C4-2B (cell line): ENCODE results near the gene SLC25A39.

Experiments used
- H3K27ac ChIP-seq: fragments of 450-650 bp; 2 replicates; pipeline ENCODE4 v1.5.1; 2017
- CTCF ChIP-seq: fragments of 450-650 bp; conservative IDR thresholded peaks from 2 replicates; pipeline ENCODE4 v1.5.1; 2017; ENCODE audit warnings: mild to moderate bottlenecking
- ZFX ChIP-seq: fragments of 450-650 bp; IDR thresholded peaks from 2 replicates; pipeline ENCODE4 v1.6.1; 2017

The SLC25A39 gene

GRCh38 chr17:44314869-44315661, 9.6 kb downstream of the SLC25A39 start:
- H3K27ac ChIP-seq: peak overlapping the region; percentile 47
- TF ChIP-seq CTCF: no peak
- TF ChIP-seq ZFX: no peak

GRCh38 chr17:44314524-44314868, 10.1 kb downstream of the SLC25A39 start:
- peak overlapping the region; percentile 47; the same call in 1 of the 2 replicates for H3K27ac ChIP-seq
- TF ChIP-seq ZFX: no peak
- no peak for TF ChIP-seq CTCF

DNA sequence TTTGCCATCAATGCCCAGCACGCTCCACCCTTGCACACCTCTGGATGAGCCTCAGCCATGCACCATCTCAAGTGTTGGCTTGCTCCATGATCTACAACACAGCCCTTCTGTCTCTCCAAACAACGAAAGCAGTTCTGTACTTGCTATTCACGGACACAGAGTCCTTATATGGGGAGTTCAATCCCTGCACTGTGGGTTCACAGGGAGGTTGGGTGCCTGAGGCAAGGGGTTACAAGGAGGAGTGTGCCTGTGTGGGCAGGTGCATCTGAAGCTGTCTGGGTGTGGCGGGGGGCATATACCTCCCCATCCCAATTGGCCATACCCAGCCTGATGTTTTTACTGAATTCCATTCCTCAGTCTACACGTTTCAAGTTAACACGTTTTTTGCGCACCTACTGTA, 10.6 kb downstream of the SLC25A39 start:
- TF ChIP-seq CTCF: no peak
- TF ChIP-seq ZFX: no peak
- no peak overlapping the region for H3K27ac ChIP-seq

DNA sequence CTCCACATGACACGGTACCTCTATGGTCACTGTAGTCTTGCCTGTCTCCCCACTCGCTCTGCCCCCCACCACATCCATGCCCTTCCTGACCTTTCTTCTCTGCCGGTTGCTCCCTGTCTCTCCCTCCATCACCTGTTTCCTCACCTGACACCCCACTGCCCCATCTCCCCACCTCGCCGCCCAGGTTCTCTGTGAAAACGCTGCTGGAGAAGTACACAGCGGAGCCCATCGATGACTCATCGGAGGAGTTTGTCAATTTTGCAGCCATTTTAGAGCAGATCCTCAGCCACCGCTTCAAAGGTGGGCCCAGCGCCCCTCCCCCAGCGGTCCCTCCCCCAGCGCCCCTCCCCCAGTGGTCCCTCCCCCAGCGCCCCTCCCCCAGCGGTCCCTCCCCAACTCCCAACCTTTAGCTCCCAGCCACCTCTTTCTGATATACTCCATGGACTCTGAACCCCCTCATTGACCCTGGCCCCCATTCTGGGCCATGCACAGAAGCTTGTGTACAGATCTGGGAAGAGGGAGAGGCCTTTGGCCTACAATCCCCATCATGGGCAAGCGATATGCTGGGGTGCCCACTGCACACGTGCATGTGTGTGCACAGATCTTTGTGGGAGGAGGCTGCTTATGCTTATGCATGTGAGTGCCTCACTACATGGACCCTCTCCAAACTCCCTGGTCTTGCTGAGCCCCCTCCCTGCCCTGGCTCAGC, 12.1 kb downstream of the SLC25A39 start:
- no peak overlapping the region for H3K27ac ChIP-seq
- no peak for TF ChIP-seq CTCF
- TF ChIP-seq ZFX: no peak

GRCh38 chr17:44311562-44312181, 13.0 kb downstream of the SLC25A39 start:
- TF ChIP-seq CTCF (no peak), ZFX (no peak)

DNA sequence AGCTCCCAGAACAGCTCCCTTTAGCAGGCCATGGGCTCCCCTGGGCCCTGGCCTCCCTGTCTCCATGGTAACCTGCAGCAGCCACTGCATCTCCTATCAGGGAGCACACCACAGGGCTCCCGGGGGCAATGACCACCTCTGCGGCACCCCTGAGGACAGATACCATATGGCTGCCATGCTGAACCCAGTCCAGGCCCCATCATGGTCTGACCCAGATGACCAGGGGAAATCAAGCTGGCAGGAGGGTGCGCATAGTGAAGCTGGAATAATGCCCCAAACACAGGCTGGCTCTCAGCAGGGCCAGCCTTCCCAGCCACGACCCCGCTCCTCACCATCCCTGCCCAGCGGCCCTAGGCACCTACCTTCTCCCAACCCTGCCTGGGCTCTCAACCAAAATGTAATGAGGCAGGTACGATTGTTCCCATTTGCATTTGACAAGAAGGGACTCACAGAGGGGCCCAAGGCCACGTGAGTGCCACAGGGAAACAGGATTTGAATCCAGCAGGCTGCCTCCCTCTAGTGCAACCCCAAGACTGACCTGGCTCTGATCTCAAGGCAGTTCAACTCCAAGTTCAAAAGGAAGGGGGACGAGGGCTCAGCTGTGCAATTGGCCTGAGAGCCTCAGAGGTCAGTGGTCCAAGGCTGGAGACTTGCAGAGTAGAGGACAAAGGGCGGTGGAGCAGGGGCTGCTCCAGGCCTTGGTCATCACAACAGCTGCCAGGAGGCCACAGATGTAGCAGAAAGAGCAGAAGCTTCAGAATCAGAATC, 13.8 kb downstream of the SLC25A39 start:
- TF ChIP-seq CTCF (no peak), ZFX (no peak)

More at GRCh38 chr17:44311562-44312181, 13.0 kb downstream of the SLC25A39 start:
- H3K27ac ChIP-seq: no peak overlapping the region

More for the DNA sequence above, 13.8 kb downstream of the SLC25A39 start:
- H3K27ac ChIP-seq: no peak overlapping the region
